K562 (cell line): ENCODE measurements around the gene UBE2N. TPM values are rescaled to one million over a fixed set of nuclear protein-coding genes. Genes with fewer than 3 reads are reported as not detected.

Source experiments
- ATF4 ChIP-seq: fragments of 450-650 bp; formaldehyde crosslinking; IDR thresholded peaks from 2 replicates; pipeline ENCODE4 v1.4.0; 2022; ENCODE audit warnings: mild to moderate bottlenecking, moderate library complexity
- CC2D1A ChIP-seq: fragments of 450-650 bp; IDR thresholded peaks from 2 replicates; pipeline ENCODE4 v1.6.1; 2017; ENCODE audit warnings: mild to moderate bottlenecking
- E2F6 ChIP-seq, 2 experiments: IDR thresholded peaks; 2 replicates each; pipeline ENCODE4 v1.6.1; 2011; ENCODE audit warnings: borderline replicate concordance in 1 of 2, control low read depth in 1 of 2, low read depth in 1 of 2, low read length in 1 of 2, mild to moderate bottlenecking in 1 of 2, mixed read lengths in 1 of 2, moderate library complexity in 1 of 2; ENCODE audit not compliant: insufficient read depth in 1 of 2, insufficient read length in 1 of 2, poor library complexity in 1 of 2, severe bottlenecking in 1 of 2; ENCODE audit errors: extremely low read depth in 1 of 2
- GABPA ChIP-seq: fragments of 200-800 bp; sonication (Bioruptor generic); conservative IDR thresholded peaks from 2 replicates; pipeline ENCODE4 v1.6.1; 2016; ENCODE audit warnings: low read depth, missing genetic modification characterization, missing compliant biosample characterization
- HNRNPLL ChIP-seq: fragments of 200-400 bp; formaldehyde crosslinking; IDR thresholded peaks from 2 replicates; pipeline ENCODE4 v1.6.1; 2017; ENCODE audit warnings: low read length, low read depth, mild to moderate bottlenecking; ENCODE audit not compliant: poor library complexity, severe bottlenecking
- LCOR ChIP-seq: sonication (generic); formaldehyde crosslinking; IDR thresholded peaks from 2 replicates; pipeline ENCODE4 v1.8.0; 2022; ENCODE audit warnings: mild to moderate bottlenecking, missing genetic modification reagents
- MAX ChIP-seq: sonication (generic); formaldehyde crosslinking; IDR thresholded peaks from 2 replicates; pipeline ENCODE4 v1.9.0; 2022; ENCODE audit warnings: mild to moderate bottlenecking, missing genetic modification reagents
- MAZ ChIP-seq, 2 experiments: fragments of 450-650 bp in 1 of 2; sonication (generic) in 1 of 2; formaldehyde crosslinking; IDR thresholded peaks in 1 of 2; conservative IDR thresholded peaks in 1 of 2; 2 replicates each; pipeline versions ENCODE4 v1.4.0 to v1.5.0; 2020; ENCODE audit warnings: mild to moderate bottlenecking in 1 of 2, missing genetic modification reagents in 1 of 2
- MTA3 ChIP-seq: fragments of 450-650 bp; formaldehyde crosslinking; IDR thresholded peaks from 2 replicates; pipeline ENCODE4 v1.6.1; 2017; ENCODE audit warnings: mild to moderate bottlenecking, borderline replicate concordance
- NKRF ChIP-seq: fragments of 450-650 bp; IDR thresholded peaks from 2 replicates; pipeline ENCODE4 v1.6.1; 2016; ENCODE audit warnings: borderline replicate concordance
- POLR2A ChIP-seq: fragments of 450-650 bp; conservative IDR thresholded peaks from 2 replicates; pipeline ENCODE4 v1.6.1; 2016
- POLR2G ChIP-seq: fragments of 200-400 bp; formaldehyde crosslinking; IDR thresholded peaks from 2 replicates; pipeline ENCODE4 v1.6.1; 2017; ENCODE audit warnings: low read depth, mild to moderate bottlenecking, antibody characterized with exemption, low read length, moderate library complexity
- RAD21 ChIP-seq, 2 experiments: fragments of 250-450 bp in 1 of 2; fragments of 450-650 bp in 1 of 2; sonication (Bioruptor Pico) in 1 of 2; formaldehyde crosslinking in 1 of 2; IDR thresholded peaks in 1 of 2; conservative IDR thresholded peaks in 1 of 2; 2 replicates each; pipeline versions ENCODE4 v1.4.0 to v1.8.0; 2020 to 2022; ENCODE audit warnings: mild to moderate bottlenecking in 2 of 2, moderate library complexity in 1 of 2
- SMARCE1 ChIP-seq: fragments of 450-650 bp; IDR thresholded peaks from 2 replicates; pipeline ENCODE4 v1.7.1; 2016; ENCODE audit warnings: mild to moderate bottlenecking
- TAF9B ChIP-seq: fragments of 450-650 bp; IDR thresholded peaks from 2 replicates; pipeline ENCODE4 v1.6.1; 2018; ENCODE audit warnings: mild to moderate bottlenecking; ENCODE audit not compliant: partially characterized antibody
- TFAP4 ChIP-seq: sonication (generic); formaldehyde crosslinking; IDR thresholded peaks from 2 replicates; pipeline ENCODE4 v1.8.0; 2022; ENCODE audit warnings: missing genetic modification reagents, mild to moderate bottlenecking, moderate library complexity, borderline replicate concordance
- TGIF2 ChIP-seq: sonication (generic); formaldehyde crosslinking; IDR thresholded peaks from 2 replicates; pipeline ENCODE4 v1.8.1; 2022; ENCODE audit warnings: mild to moderate bottlenecking, missing genetic modification reagents, moderate library complexity
- ZBTB7A ChIP-seq: IDR thresholded peaks from 2 replicates; pipeline ENCODE4 v1.6.1; 2011; ENCODE audit warnings: low read depth, mild to moderate bottlenecking, low read length, moderate library complexity, borderline replicate concordance; ENCODE audit not compliant: control insufficient read depth
- ZNF143 ChIP-seq: sonication (generic); formaldehyde crosslinking; IDR thresholded peaks from 2 replicates; pipeline ENCODE4 v1.9.0; 2022; ENCODE audit warnings: mild to moderate bottlenecking, missing genetic modification reagents
- ZNF436 ChIP-seq: fragments of 250-450, 450-650 bp; sonication (Bioruptor Pico); formaldehyde crosslinking; IDR thresholded peaks from 2 replicates; pipeline ENCODE4 v1.7.0; 2020; ENCODE audit warnings: mild to moderate bottlenecking
- polyA plus RNA-seq, 8 experiments: library from polyadenylated mRNA; depleted of rRNA in 4 of 8; stranded (reverse) in 5 of 8; unstranded in 3 of 8; fragments of >200 nt; fragmentation: Nextera tagmentation in 2 of 8; fragmentation: Illumina TruSeq in 1 of 8; extraction: Ambion mirVana in 2 of 8; extraction: Trizol in 1 of 8; gene quantifications; 2 replicates each; pipeline versions ENCODE4 v1.2.1 to v1.2.3, GENCODE V29; 2011 to 2014; ENCODE audit warnings: inconsistent platforms in 1 of 8, missing spikeins in 1 of 8
- total RNA-seq, 7 experiments: library from RNA; depleted of rRNA in 6 of 7; stranded (reverse); fragments of >200 nt in 6 of 7; fragmentation: Illumina TruSeq in 2 of 7; extraction: Trizol in 2 of 7; gene quantifications; 2 replicates each; pipeline versions ENCODE4 v1.2.1 to v1.2.3, GENCODE V29; 2011 to 2021; ENCODE audit warnings: low replicate concordance in 1 of 7

Gene UBE2N
- total and polyA plus RNA-seq, 9 of the 15 experiments (the other 6 are each of a cell fraction or from before 2014, with no cell fraction given): 189 to 826 (median 260) TPM

- TF ChIP-seq MAZ (CRISPR knock-in tag; conservative IDR thresholded peaks at IDR 0.05 in 1 of 2, IDR thresholded peaks at IDR 0.05 in 1 of 2): peak; percentile 60 to 71; a peak in 3 of 4 replicates
- peak in 1 of 2 experiments; percentile 76 for TF ChIP-seq E2F6 (IDR thresholded peaks at IDR 0.05; ENCODE audit: borderline replicate concordance in 1 of 2, extremely low read depth in 1 of 2, insufficient read depth in 1 of 2, insufficient read length in 1 of 2, low read depth in 1 of 2, low read length in 1 of 2, poor library complexity in 1 of 2, severe bottlenecking in 1 of 2)
- 0 out of 2 replicates have a peak, but pooled peaks have one; percentile 58 for TF ChIP-seq MTA3
- TF ChIP-seq HNRNPLL: peak; percentile 38
- TF ChIP-seq POLR2A: peak; percentile 92
- no peak for TF ChIP-seq TGIF2 (CRISPR knock-in tag)
- peak; percentile 70 for TF ChIP-seq TAF9B
- TF ChIP-seq RAD21 (CRISPR knock-in tag; conservative IDR thresholded peaks at IDR 0.05 in 1 of 2, IDR thresholded peaks at IDR 0.05 in 1 of 2): peak in 1 of 2 experiments; percentile 3; a peak in 2 of 4 replicates
- TF ChIP-seq POLR2G: peak; percentile 90
- TF ChIP-seq LCOR (CRISPR knock-in tag): no peak
- 0 out of 2 replicates have a peak, but pooled peaks have one; percentile 20 for TF ChIP-seq GABPA (tag)
- 0 out of 2 replicates have a peak, but pooled peaks have one; percentile 46 for TF ChIP-seq SMARCE1
- TF ChIP-seq ZBTB7A: peak; percentile 88; the same call in 1 of the 2 replicates
- peak; percentile 41; the same call in 1 of the 2 replicates for TF ChIP-seq TFAP4 (CRISPR knock-in tag)
- 0 out of 2 replicates have a peak, but pooled peaks have one; percentile 20 for TF ChIP-seq ZNF143
- 0 out of 2 replicates have a peak, but pooled peaks have one; percentile 11 for TF ChIP-seq ZNF436 (CRISPR knock-in tag)
- 0 out of 2 replicates have a peak, but pooled peaks have one; percentile 56 for TF ChIP-seq NKRF
- peak; percentile 21; the same call in 1 of the 2 replicates for TF ChIP-seq CC2D1A
- 0 out of 2 replicates have a peak, but pooled peaks have one; percentile 42 for TF ChIP-seq ATF4
- peak; percentile 36; the same call in 1 of the 2 replicates for TF ChIP-seq MAX (CRISPR knock-in tag)
These were observed 64.2 kb downstream of the UBE2N start, which contains the start of gene NUDT4 (continued) for GRCh38 chr12:93377252-93378195.
